ENCODE measurements around the gene CTSD. TPM values are rescaled to one million over a fixed set of nuclear protein-coding genes. Genes with fewer than 3 reads are reported as not detected.

The CTSD gene
- total RNA-seq, 1 donor from 2014 or later = 211 TPM

DNA sequence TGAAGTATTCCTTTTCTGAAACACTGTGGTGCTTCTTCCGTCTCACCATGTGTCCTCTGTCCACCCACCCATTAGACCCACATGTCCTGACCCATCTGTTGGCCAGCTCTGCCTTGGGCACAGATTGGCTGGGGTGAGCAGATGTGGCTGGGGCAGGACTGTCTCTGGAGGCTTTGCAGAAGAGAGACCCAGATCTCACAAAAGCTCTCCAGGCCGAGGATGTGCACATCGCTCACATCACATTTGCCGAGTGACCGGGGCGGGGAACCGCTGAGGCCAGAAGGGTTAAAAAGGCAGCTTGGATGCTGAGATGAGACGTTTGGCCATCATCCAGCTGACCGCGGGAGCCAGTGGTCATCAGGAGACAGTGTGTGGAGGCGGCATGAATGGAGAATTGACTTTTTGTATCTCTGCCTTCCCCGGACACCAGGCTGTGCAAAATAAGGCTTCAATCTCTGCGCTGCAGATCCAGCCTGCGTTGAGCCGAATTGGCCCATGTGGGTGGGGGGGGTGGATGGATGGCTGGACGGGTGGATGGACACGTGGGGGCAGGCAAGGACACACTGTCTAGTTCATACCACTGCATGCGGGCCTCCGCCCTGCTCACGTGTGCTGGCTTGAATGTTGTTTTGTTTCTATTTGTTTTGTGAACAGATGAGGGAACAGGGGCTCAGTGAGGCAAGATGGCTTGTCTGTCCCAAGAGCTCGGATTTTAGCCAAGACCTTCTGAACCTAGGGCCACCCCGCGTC, 19.4 kb downstream of the CTSD start:
- H3K4me3 ChIP-seq (ENCODE audit: low read depth, low read length) = no peak overlapping the region
- no peak for DNase-seq (ENCODE audit: low read depth)
- TF ChIP-seq, protein P1, sequence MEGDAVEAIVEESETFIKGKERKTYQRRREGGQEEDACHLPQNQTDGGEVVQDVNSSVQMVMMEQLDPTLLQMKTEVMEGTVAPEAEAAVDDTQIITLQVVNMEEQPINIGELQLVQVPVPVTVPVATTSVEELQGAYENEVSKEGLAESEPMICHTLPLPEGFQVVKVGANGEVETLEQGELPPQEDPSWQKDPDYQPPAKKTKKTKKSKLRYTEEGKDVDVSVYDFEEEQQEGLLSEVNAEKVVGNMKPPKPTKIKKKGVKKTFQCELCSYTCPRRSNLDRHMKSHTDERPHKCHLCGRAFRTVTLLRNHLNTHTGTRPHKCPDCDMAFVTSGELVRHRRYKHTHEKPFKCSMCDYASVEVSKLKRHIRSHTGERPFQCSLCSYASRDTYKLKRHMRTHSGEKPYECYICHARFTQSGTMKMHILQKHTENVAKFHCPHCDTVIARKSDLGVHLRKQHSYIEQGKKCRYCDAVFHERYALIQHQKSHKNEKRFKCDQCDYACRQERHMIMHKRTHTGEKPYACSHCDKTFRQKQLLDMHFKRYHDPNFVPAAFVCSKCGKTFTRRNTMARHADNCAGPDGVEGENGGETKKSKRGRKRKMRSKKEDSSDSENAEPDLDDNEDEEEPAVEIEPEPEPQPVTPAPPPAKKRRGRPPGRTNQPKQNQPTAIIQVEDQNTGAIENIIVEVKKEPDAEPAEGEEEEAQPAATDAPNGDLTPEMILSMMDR (conservative IDR thresholded peaks at IDR 0.05; ENCODE audit: low read depth, low read length) = no peak

DNA sequence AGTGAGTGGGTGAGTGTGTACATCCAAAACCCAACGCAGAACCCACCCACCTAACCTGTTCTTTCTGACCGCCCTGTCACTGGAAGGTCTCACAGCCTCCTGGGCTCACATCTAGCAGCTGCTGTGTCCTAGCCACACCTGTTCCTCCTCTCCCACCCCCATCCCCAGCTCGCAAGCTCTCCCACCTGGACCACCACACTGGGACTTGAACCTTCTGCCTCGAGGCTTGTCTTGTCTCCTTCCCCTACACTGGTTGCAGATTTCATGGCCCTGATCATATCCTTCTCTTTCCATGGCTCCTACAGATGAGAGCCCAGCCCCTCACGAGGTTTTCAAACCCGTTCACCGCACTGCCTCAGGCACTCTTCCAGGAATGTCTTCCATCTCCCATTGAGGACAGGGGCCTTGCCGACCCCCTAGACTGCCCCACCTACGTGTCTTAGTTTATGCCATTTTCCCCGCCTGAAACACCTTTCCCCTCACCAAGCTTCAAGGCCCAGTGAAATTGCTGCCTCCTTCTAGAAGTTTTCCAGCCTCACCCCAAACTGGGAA, 20.1 kb downstream of the CTSD start:
- DNase-seq (ENCODE audit: low read depth) = no peak
- H3K4me3 ChIP-seq (ENCODE audit: low read depth, low read length) = no peak overlapping the region
- TF ChIP-seq, protein P1 (conservative IDR thresholded peaks at IDR 0.05; ENCODE audit: low read depth, low read length) = no peak

DNA sequence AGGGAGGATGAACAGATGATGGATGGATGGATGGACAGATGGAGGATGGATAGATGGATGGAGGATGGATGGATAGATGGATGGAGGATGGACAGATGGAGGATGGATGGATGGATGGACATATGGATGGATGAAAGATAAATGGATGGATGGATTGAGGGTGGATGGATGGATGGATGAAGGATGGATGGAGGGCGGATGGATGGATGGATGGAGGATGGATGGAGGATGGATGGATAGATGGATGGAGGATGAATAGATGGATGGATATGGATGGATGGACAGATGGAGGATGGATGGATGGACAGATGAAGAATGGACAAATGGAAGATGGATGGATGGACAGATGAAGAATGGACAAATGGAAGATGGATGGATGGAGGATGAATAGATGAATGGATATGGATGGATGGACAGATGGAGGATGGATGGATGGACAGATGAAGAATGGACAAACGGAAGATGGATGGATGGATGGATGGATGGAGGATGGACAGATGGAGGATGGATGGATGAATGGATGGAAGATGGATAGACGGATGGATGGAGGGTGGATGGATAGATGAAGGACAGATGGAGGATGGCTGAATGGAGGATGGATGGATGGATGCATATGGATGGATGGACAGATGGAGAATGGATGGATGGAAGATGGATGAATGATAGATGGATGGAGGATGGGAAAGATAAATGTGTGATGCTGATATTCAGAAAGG, 20.7 kb downstream of the CTSD start:
- DNase-seq (ENCODE audit: low read depth) = no peak
- H3K4me3 ChIP-seq (ENCODE audit: low read depth, low read length) = no peak overlapping the region
- TF ChIP-seq, protein P1 (conservative IDR thresholded peaks at IDR 0.05; ENCODE audit: low read depth, low read length) = no peak

DNA sequence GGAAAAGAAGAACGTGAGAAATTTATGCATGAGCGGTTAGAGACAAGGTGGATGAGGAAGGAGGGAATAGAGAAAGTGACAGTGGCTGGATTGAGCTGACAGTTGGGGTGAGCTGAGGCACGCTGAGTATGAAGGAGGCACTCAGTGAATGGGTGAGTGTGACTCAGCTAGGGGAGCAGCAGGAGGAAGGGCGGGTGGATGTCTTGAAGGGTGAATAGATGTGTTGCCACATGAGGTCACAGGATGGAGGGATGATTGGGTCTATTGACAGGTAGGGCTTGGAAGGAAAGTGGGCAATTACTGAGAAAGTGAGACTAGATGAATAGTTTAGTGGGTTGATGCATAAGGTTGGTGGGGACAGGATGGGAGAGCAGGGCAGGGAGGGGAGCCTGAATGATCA, 21.4 kb downstream of the CTSD start:
- no peak overlapping the region for H3K4me3 ChIP-seq (ENCODE audit: low read depth, low read length)
- no peak for DNase-seq (ENCODE audit: low read depth)
- TF ChIP-seq, protein P1 (conservative IDR thresholded peaks at IDR 0.05; ENCODE audit: low read depth, low read length) = no peak

DNA sequence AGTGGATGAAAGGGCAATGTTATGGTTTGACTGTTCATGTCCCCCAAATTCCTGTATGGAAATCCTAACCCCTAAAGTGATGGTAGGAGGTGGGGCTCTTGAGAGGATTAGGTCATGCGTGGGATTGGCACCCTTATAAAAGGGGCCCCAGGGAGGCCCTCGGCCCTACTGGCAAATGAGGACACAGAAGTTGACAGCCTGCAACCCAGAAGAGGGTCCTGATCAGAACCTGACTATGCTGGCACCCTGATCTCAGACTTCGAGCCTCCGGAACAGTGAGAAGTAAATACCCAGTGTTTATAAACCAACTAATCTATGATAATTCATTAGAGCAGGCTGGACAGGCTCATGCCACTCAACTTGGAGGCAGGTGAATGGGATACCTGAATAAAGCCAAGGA, 22.0 kb downstream of the CTSD start:
- TF ChIP-seq, protein P1 (conservative IDR thresholded peaks at IDR 0.05; ENCODE audit: low read depth, low read length) = no peak
- H3K4me3 ChIP-seq (ENCODE audit: low read depth, low read length) = no peak overlapping the region
- DNase-seq (ENCODE audit: low read depth) = no peak

DNA sequence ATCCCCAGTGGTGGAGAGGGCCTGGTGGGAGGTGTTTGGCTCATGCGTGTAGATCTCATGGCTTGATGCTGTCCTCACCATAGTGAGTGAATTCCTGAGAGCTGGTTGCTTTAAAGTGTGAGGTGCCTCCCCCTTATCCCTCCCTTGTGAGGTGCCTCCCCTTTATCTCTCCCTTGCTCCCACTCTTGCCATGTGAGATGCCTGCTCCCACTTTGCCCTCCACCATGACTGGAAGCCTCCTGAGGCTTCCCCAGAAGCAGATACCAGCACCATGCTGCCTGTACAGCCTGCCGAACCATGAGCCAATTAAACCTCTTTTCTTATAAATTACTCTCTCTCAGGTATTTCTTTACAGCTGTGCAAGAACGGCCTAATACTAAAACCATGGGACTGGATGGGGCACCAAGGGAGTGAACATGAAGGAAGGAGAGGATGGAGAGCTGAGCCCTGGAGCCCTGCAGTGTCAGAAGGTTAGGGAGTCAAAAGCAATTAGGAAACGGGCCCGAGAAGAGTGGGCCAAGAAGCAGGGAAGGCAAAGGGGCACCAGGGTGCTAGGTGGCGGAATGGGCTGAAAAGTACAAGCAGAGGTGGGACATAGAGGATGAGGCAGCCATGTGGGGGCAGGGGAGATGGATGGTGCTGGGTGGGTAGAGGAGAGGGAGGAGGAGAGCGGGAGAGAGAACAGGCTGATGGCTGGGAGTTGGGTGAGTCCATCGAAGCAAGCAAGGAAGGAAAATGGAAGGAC, 22.8 kb downstream of the CTSD start:
- DNase-seq (ENCODE audit: low read depth) = no peak
- no peak overlapping the region for H3K4me3 ChIP-seq (ENCODE audit: low read depth, low read length)
- TF ChIP-seq, protein P1 (conservative IDR thresholded peaks at IDR 0.05; ENCODE audit: low read depth, low read length) = no peak
